Central memory CD8-positive, alpha-beta T cell (primary cell): ENCODE measurements around the gene EEA1.
"Not testable (repeated sequence)": the region's sequence is repeated elsewhere in the genome, so short reads cannot be mapped to it uniquely, and the experiment has no call there.

ENCODE experiments used
- ATAC-seq: fragments of 150-1000 bp; cut with Tn5 transposase; replicated peaks from 2 replicates; pipeline ENCODE4 v1.10.0; 2022; ENCODE audit warnings: mild to moderate bottlenecking, moderate FRiP score, moderate number of reproducible peaks; ENCODE audit not compliant: poor library complexity, severe bottlenecking; ENCODE audit errors: extremely low read depth
- DNase-seq, 2 donors: peaks; one replicate each; pipeline ENCODE4 v3.0.0; 2021; ENCODE audit warnings: low spot score in 2 of 2
- H3K27ac Mint-ChIP-seq: one replicate; pipeline ENCODE4 v1.8.0; 2022; ENCODE audit warnings: low read depth, mild to moderate bottlenecking, moderate library complexity, mixed read lengths
- H3K27me3 Mint-ChIP-seq: one replicate; pipeline ENCODE4 v1.8.0; 2022; ENCODE audit warnings: mixed read lengths
- H3K36me3 Mint-ChIP-seq: one replicate; pipeline ENCODE4 v1.8.0; 2022; ENCODE audit warnings: mild to moderate bottlenecking, moderate library complexity, mixed read lengths; ENCODE audit not compliant: insufficient read depth
- H3K4me1 Mint-ChIP-seq: one replicate; pipeline ENCODE4 v1.8.0; 2022; ENCODE audit warnings: mixed read lengths
- H3K4me3 Mint-ChIP-seq: one replicate; pipeline ENCODE4 v1.8.0; 2022; ENCODE audit warnings: mild to moderate bottlenecking, moderate library complexity, mixed read lengths
- H3K9me3 Mint-ChIP-seq: one replicate; pipeline ENCODE4 v1.8.0; 2022; ENCODE audit warnings: mixed read lengths

EEA1 gene

DNA sequence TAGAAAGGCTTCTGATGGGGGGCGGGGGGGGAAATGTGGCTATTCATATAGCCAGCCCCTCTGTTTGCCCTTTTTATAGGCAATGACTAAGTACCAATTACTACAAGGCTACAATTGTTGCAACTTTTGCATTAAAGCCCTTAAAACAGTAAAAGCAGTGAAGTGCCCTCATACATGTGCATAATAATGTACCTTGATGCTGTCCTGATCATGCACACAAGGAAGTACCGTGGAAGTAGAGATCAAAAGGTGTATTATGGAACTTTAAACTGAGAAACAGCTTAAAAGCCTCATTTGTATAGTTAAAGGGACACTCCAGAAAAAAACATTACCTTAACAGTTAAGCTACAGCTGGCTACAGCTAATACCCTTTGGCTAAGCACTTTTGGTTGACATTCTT is 114.5 kb downstream of the EEA1 start:
- Mint-ChIP-seq H3K9me3 (no peaks in the 10 kb centered on the region), H3K27me3 (no peaks in the 10 kb centered on the region), H3K36me3 (peaks cover 14% of the 10 kb centered on the region), H3K4me1 (no peaks in the 10 kb centered on the region), H3K4me3 (no peak overlapping the region), H3K27ac (no peak overlapping the region)
- no peak for DNase-seq
- ATAC-seq = no peak

DNA sequence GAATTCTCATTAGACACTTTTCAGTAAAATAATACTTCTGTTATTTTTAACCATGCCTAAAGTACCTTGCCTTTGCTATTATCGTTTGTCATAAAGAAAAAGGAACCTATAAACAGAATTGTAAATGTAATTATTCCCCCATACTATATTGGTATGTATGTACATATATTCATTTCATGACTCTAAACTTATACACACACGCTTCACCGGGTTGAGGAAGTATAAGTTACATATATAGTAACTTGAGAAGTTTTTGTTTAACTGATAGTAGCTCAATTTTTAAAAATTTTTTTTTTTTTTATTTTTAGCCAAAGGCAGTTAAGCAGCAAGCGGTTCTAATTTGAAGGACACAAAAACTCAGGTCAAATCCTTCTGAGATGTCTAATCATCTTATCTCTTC is 118.7 kb downstream of the EEA1 start:
- Mint-ChIP-seq H3K27ac (no peak overlapping the region), H3K4me1 (no peaks in the 10 kb centered on the region), H3K9me3 (no peaks in the 10 kb centered on the region), H3K4me3 (no peak overlapping the region), H3K27me3 (no peaks in the 10 kb centered on the region), H3K36me3 (peaks cover 18% of the 10 kb centered on the region)
- DNase-seq (no peak), ATAC-seq (no peak)

DNA sequence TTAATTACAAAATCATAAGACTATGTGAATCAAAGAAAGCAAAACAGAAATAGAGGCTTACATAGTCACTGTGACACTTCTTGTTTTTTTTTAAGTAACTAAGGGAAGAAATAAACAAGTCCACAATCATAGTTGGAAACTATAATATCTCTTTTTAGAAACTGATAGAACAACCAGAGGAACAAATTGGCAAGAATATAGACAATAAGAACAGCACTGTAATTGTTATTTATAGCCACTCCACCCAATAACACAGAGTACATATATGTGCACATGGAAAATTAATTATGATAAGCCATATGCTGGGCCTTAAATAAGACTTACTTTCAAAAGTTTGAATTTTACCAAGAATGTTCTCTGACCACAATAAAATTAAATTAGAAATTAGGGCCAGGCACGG is 125.2 kb downstream of the EEA1 start:
- H3K27ac Mint-ChIP-seq = no peak overlapping the region
- DNase-seq (no peak), ATAC-seq (no peak)
- H3K4me3 Mint-ChIP-seq = no peak overlapping the region
- no peaks in the 10 kb centered on the region for H3K27me3 Mint-ChIP-seq
- no peaks in the 10 kb centered on the region for H3K9me3 Mint-ChIP-seq
- H3K4me1 Mint-ChIP-seq = no peaks in the 10 kb centered on the region
- H3K36me3 Mint-ChIP-seq = peaks cover 29% of the 10 kb centered on the region

DNA sequence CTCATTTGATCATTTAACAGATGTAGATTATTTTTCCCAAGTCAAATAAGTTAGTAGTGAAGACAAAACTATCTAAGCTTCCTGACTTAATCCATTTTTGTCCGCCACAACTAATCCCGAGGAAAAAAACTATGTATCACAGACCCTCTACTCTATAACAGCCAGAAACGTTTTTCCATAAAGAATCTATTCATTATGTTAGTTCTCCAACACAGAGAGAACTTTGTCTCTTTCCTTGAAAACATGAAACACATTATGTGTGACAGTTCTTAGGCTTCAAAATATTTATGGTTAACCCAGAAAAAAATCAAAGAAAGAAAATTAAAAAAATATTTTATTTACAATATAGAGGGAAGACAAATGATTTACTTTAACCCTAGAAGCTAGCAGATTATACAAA is 126.2 kb downstream of the EEA1 start:
- Mint-ChIP-seq H3K4me1 (no peaks in the 10 kb centered on the region), H3K4me3 (no peak overlapping the region), H3K9me3 (no peaks in the 10 kb centered on the region), H3K27ac (no peak overlapping the region), H3K27me3 (no peaks in the 10 kb centered on the region), H3K36me3 (peaks cover 26% of the 10 kb centered on the region)
- ATAC-seq = no peak
- no peak for DNase-seq

DNA sequence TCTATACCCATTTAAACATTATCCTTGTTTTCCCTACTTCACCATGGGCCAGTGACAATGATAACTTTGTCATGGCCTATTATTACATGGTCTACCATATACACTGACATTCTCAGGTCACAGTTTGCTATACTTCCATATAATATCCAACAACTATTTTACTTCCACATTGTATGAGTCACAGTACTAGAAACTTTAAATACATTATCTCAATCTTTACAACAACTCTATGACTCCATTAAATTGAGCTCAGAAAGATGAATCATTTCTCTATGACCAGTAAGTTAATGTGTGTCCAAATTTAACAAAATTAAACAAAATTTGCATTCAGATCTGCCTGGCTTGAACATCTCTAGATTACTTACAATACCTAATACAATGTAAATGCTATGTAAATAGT is 132.4 kb downstream of the EEA1 start:
- peaks cover 14% of the 10 kb centered on the region for H3K36me3 Mint-ChIP-seq
- ATAC-seq (no peak), DNase-seq (no peak)
- no peak overlapping the region for H3K27ac Mint-ChIP-seq
- H3K9me3 Mint-ChIP-seq = peaks cover 11% of the 10 kb centered on the region
- H3K27me3 Mint-ChIP-seq = no peaks in the 10 kb centered on the region
- H3K4me1 Mint-ChIP-seq = peaks cover 12% of the 10 kb centered on the region
- no peak overlapping the region for H3K4me3 Mint-ChIP-seq

DNA sequence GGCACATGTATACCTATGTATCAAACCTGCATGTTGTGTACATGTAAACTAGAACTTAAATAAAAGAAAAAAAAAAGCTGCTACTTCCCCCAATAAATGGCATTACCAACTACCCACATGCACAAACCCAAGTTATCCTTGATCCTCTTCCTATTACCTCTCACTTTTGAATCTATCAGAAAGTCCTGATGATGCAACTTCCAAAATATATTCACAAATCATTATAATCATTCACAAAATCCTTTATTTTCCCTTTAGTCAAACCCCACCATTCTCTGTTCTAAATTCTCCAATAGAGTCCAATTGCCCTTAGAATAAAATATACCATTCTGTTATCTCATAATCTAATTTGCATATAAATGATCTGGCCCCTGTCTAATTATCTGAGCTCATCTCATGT is 134.3 kb downstream of the EEA1 start:
- no peak overlapping the region for H3K4me3 Mint-ChIP-seq
- ATAC-seq = no peak
- H3K9me3 Mint-ChIP-seq = peaks cover 11% of the 10 kb centered on the region
- no peaks in the 10 kb centered on the region for H3K27me3 Mint-ChIP-seq
- H3K36me3 Mint-ChIP-seq = peaks cover 6% of the 10 kb centered on the region
- peaks cover 12% of the 10 kb centered on the region for H3K4me1 Mint-ChIP-seq
- H3K27ac Mint-ChIP-seq = no peak overlapping the region
- no peak for DNase-seq

DNA sequence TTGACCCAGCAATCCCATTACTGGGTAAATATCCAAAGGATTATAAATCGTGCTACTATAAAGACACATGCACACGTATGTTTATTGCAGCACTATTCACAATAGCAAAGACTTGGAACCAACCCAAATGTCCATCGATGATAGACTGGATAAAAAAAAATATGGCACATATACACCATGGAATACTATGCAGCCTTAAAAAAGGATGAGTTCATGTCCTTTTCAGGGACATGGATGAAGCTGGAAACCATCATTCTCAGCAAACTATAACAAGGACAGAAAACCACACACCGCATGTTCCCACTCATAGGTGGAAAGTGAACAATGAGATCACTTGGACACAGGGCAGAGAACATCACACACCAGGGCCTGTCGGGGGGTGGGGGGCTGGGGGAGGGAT is 134.7 kb downstream of the EEA1 start:
- not testable (repeated sequence) for ATAC-seq, DNase-seq, H3K27ac Mint-ChIP-seq, H3K4me3 Mint-ChIP-seq, H3K36me3 Mint-ChIP-seq, H3K27me3 Mint-ChIP-seq
- H3K4me1 Mint-ChIP-seq = peaks cover 12% of the 10 kb centered on the region
- H3K9me3 Mint-ChIP-seq = peaks cover 11% of the 10 kb centered on the region

DNA sequence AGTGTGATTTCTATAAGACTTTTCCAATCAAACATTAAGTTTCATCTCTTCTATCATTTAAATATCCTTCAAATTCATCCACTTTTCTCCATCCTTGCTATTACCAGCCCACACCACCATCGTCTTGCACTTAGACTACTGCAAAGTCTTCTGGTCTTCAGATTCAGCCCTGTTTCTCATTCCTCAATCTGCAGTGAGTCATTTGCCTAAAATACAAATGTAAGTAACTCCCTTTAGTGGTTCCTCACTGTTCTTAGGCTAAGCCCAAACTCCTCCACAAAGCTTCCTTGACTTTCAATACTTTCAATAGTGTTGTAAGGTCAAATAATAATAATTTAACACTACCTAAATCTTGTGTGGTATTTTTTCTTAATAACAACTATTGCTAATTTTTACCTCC is 143.1 kb downstream of the EEA1 start:
- Mint-ChIP-seq H3K27ac (peak overlapping the region; percentile 7), H3K4me3 (no peak overlapping the region), H3K9me3 (no peaks in the 10 kb centered on the region), H3K4me1 (no peaks in the 10 kb centered on the region), H3K36me3 (peaks cover 2% of the 10 kb centered on the region), H3K27me3 (no peaks in the 10 kb centered on the region)
- ATAC-seq (no peak), DNase-seq (no peak)

DNA sequence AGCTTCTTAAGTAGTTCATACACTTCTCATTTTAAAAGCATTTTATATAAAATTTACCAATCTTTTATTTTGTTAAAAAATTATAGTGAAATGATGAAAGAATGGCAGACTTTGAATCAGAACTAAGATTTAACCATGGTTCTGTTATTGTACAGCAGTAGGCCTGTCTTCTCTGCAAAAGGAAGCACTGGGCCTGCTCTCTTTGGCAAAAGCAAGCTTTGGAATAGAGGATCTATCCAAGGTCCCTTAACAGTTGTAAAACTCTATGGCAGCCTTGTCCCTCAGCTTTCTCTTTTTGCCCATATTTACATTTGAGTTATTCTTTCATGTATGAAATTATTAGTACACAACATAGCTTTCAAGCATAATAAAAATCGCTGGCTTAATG is 143.5 kb downstream of the EEA1 start:
- Mint-ChIP-seq H3K4me3 (no peak overlapping the region), H3K27me3 (no peaks in the 10 kb centered on the region), H3K36me3 (peaks cover 4% of the 10 kb centered on the region), H3K9me3 (no peaks in the 10 kb centered on the region), H3K27ac (no peak overlapping the region), H3K4me1 (no peaks in the 10 kb centered on the region)
- DNase-seq = no peak
- ATAC-seq = no peak

DNA sequence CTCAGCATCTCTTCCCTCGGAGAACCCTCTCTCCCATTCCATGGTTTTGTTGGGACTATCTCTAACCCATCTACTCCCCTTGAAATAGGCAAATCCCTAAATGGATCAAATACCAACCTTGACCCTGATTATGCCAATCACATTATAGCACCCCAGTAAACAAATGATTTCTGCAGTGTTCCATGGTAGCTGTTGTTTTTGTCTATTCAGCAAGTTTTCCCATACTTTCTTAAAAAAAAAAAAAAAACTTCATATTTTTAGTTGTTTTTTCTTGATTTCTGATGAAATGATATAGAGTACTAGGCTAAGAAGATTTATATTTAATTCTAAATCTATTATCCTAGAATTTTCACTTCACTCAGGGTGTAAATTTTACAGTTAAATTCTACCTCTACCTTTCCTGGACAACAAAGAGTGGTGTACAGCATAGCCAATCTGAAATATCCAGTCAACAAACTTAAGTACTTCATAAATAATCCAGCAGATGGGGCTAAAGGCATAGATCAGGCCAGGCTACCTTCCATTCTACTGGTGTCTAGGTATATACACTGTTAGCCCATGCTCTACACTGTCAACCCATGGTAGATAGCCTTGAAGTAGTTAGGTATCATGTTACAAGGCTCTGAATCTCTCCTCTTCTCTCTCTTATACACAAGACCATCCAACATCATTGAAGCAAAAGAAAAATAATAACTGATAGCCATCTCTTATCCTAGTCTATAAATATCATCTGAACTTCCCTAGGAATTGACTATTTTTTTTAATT is 144.1 kb downstream of the EEA1 start:
- no peaks in the 10 kb centered on the region for H3K4me1 Mint-ChIP-seq
- no peaks in the 10 kb centered on the region for H3K27me3 Mint-ChIP-seq
- H3K36me3 Mint-ChIP-seq = peaks cover 4% of the 10 kb centered on the region
- no peak overlapping the region for H3K27ac Mint-ChIP-seq
- H3K9me3 Mint-ChIP-seq = no peaks in the 10 kb centered on the region
- no peak overlapping the region for H3K4me3 Mint-ChIP-seq
- DNase-seq = peak in 1 of 2 donors; percentile 17
- ATAC-seq = peak; percentile 97

DNA sequence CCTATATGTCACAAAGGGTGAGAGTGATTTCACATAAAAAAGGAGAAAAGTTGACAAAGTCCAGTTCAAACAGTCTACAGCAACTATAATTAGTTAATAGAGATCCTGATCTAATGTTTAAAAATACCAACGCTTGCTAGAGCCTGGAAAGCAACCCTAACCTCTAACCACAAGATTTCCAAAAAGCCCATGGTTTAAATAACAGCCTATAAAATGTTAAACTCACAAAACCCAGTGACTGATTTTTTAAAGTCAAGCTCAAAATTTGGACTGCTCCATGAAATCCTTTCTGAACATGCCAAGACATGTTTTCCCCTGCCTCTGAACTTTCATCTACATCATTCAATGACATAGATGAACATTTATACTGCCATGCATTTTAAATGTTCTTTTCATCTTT is 144.7 kb downstream of the EEA1 start:
- ATAC-seq (no peak), DNase-seq (no peak)
- Mint-ChIP-seq H3K27me3 (no peaks in the 10 kb centered on the region), H3K4me3 (no peak overlapping the region), H3K9me3 (no peaks in the 10 kb centered on the region), H3K36me3 (peaks cover 5% of the 10 kb centered on the region), H3K4me1 (no peaks in the 10 kb centered on the region), H3K27ac (no peak overlapping the region)

DNA sequence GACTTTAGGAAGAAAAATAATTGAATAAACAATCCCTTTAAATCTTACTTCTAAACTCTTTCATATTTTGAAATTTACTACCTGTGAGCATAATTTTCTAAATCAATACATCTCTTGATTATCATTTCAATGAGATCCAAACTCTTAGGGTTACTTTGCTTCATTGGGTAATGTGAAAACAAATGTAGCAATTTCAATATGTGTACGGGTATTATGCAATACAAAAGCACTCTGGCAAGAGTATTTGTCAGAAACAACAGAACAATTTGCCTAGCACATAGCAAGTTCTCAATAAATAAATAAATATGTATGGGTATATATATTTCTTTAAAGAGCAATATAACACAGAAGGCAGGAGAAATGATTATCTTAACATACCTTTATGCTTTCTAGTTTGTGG is 149.2 kb downstream of the EEA1 start:
- Mint-ChIP-seq H3K27ac (no peak overlapping the region), H3K27me3 (no peaks in the 10 kb centered on the region), H3K4me3 (no peak overlapping the region), H3K36me3 (peaks cover 23% of the 10 kb centered on the region), H3K4me1 (no peaks in the 10 kb centered on the region), H3K9me3 (no peaks in the 10 kb centered on the region)
- DNase-seq (no peak), ATAC-seq (no peak)

DNA sequence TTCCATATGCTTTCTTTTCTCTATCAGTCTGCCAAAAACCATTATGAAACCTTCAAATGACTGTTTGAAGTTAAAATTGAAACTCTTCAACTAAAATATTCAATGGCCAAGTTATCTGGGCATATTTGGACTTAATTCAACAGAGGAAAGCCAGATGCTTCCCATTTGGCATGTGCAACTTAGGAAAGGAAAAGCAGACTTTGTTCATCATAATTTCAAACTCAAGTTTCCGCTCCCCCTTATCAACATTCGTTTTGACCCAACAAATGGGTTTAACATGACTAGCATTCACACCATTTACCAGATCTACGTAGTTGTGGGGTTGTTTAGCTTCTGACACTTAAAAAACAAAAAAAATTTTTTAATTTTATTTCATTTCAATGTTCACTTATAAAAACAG is 150.6 kb downstream of the EEA1 start:
- Mint-ChIP-seq H3K36me3 (peaks cover 23% of the 10 kb centered on the region), H3K4me3 (no peak overlapping the region)

More for the DNA sequence above, 150.6 kb downstream of the EEA1 start:
- DNase-seq = no peak
- Mint-ChIP-seq H3K27ac (peak overlapping the region; percentile 7), H3K4me1 (no peaks in the 10 kb centered on the region), H3K27me3 (no peaks in the 10 kb centered on the region), H3K9me3 (no peaks in the 10 kb centered on the region)
- ATAC-seq = no peak
